Body of pancreas (tissue), 4 donors: ENCODE measurements around the gene RHOT1.

ENCODE experiments used
- CTCF ChIP-seq, 7 experiments: fragments of 450-650 bp in 4 of 7; fragments of 200-600 bp in 3 of 7; sonication (generic) in 3 of 7; IDR thresholded peaks; one replicate each; pipeline ENCODE4 v1.5.1; 2016 to 2019; ENCODE audit warnings: antibody characterized with exemption in 7 of 7
- POLR2A ChIP-seq, 3 donors: fragments of 450-650 bp; IDR thresholded peaks; one replicate each; pipeline ENCODE4 v1.6.1; 2016; ENCODE audit warnings: antibody characterized with exemption in 3 of 3, mild to moderate bottlenecking in 2 of 3

- TF ChIP-seq CTCF (IDR thresholded peaks at IDR 0.05) (no peak), POLR2A (IDR thresholded peaks at IDR 0.05) (no peak)
These were observed 127.1 kb downstream of the RHOT1 start for GRCh38 chr17:32269377-32269776.
